ENCODE data around the gene RGP1.

RGP1 gene

DNA sequence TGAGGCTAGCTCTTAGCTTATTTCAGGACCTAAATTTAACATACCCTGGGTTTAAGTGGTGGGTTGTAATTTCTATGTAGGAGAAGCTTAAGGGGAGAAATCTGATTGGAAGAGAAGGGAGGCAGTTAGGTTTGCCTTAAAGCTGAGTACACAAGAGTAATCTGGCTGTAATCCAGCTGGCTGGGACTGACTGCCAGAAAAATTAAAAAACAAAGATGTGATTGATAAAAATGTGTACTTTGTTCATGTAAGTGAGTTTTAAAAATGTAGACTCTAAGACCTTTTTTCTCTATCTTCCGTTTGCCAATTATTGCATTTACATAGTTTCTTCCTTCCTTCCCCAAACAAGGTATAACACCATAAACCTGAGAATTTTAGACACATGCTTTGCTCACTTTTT is 22.4 kb downstream of the RGP1 start:
- Histone ChIP-seq H3K27ac (ENCODE audit: low read depth, low read length) (0 out of 2 replicates have a peak overlapping the region, but pooled peaks have one; percentile 6), H3K27me3 (ENCODE audit: insufficient read depth, low read length) (no peaks in the 10 kb centered on the region), H3K36me3 (ENCODE audit: insufficient read depth, low read length) (no peaks in the 10 kb centered on the region), H2AFZ (ENCODE audit: low read length, unreplicated experiment) (no peak overlapping the region), H3K4me1 (ENCODE audit: control insufficient read depth, insufficient read depth, low read length, unreplicated experiment) (peaks cover 20% of the 10 kb centered on the region), H3K79me2 (ENCODE audit: control insufficient read depth, insufficient read depth, low read length, unreplicated experiment) (no peaks in the 10 kb centered on the region), H3K4me3 (ENCODE audit: low read depth, low read length) (no peak overlapping the region)

DNA sequence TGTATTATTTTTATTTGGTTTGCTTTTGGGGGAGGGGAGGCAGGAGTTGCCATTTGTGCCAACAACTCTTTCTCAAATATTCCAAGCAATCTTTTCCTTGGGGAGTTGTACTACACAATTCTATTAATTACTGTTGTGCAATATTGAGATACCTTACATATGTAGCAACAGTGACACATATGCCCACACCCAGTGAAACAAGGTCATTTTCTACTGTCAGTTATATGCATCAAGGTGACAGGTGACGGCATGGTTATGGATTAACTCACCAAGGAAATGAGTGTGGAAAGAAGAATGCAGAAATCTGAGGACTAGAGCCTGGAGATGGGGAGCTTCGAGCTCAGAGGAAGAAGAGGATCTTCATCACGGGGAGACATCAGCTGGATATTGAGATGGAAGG is 22.9 kb downstream of the RGP1 start:
- Histone ChIP-seq H3K36me3 (ENCODE audit: insufficient read depth, low read length) (no peaks in the 10 kb centered on the region), H3K4me3 (ENCODE audit: low read depth, low read length) (no peak overlapping the region), H3K27me3 (ENCODE audit: insufficient read depth, low read length) (no peaks in the 10 kb centered on the region), H3K4me1 (ENCODE audit: control insufficient read depth, insufficient read depth, low read length, unreplicated experiment) (peaks cover 20% of the 10 kb centered on the region), H2AFZ (ENCODE audit: low read length, unreplicated experiment) (no peak overlapping the region), H3K79me2 (ENCODE audit: control insufficient read depth, insufficient read depth, low read length, unreplicated experiment) (no peaks in the 10 kb centered on the region), H3K27ac (ENCODE audit: low read depth, low read length) (no peak overlapping the region)

DNA sequence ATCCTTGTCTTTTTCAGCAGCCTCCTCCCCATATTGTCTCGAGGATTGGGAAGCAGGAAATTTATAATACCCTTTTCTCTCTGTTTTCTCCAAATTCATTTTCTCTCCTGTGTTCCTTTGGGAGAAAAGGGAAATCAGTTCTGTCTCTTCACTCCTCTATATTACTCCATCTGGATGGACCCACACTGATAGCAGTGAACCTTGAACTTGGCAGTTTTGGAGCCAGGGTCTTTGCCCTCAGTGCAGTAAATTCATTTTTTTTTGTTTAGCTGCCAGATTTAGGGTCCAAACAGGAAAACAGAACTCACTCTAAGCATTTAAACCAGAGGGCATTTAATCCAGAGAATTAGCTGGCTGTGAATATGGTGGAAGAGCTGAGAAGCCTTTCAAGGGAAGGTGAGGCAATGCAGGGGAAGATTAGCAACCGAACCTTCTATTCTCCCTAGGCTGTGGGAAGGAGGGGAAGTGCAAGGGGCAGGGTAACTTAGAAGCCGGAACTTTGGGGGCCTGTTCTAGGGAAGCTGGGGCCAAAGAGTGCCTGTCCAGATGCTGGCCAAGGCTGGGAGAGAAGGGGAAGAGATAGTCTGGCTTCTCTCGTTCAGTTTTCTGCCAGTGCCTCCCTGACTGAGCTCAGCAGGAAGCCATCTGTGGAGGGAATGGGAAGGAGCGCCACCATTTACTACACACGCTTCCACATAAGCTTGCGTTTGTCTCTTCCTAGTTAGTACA is 26.0 kb downstream of the RGP1 start:
- Histone ChIP-seq H2AFZ (ENCODE audit: low read length, unreplicated experiment) (peak overlapping the region; percentile 22), H3K36me3 (ENCODE audit: insufficient read depth, low read length) (no peaks in the 10 kb centered on the region), H3K27me3 (ENCODE audit: insufficient read depth, low read length) (peaks cover 19% of the 10 kb centered on the region), H3K4me3 (ENCODE audit: low read depth, low read length) (no peak overlapping the region), H3K27ac (ENCODE audit: low read depth, low read length) (no peak overlapping the region), H3K79me2 (ENCODE audit: control insufficient read depth, insufficient read depth, low read length, unreplicated experiment) (no peaks in the 10 kb centered on the region), H3K4me1 (ENCODE audit: control insufficient read depth, insufficient read depth, low read length, unreplicated experiment) (peaks cover 20% of the 10 kb centered on the region)

DNA sequence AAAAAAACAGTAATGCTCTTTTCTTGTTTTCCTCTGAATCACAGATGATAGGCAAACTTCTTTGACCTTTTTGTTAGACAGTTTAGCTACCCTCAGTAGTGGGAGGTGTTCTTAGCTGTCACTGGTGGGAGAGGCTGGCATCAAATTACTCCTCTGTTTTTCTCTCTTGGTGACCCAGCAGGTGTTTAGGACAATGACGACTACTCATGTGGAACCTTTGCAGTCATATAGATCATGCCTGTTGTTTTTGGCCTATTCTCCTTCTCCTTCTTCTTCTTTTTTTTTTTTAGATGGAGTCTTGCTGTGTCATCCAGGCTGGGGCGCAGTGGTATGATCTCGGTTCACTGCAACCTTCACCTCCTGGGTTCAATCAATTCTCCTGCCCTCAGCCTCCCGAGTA is 26.9 kb downstream of the RGP1 start:
- Histone ChIP-seq H2AFZ (ENCODE audit: low read length, unreplicated experiment) (no peak overlapping the region), H3K27me3 (ENCODE audit: insufficient read depth, low read length) (peaks cover 29% of the 10 kb centered on the region), H3K36me3 (ENCODE audit: insufficient read depth, low read length) (no peaks in the 10 kb centered on the region), H3K4me1 (ENCODE audit: control insufficient read depth, insufficient read depth, low read length, unreplicated experiment) (peaks cover 14% of the 10 kb centered on the region), H3K4me3 (ENCODE audit: low read depth, low read length) (no peak overlapping the region), H3K27ac (ENCODE audit: low read depth, low read length) (no peak overlapping the region), H3K79me2 (ENCODE audit: control insufficient read depth, insufficient read depth, low read length, unreplicated experiment) (no peaks in the 10 kb centered on the region)

DNA sequence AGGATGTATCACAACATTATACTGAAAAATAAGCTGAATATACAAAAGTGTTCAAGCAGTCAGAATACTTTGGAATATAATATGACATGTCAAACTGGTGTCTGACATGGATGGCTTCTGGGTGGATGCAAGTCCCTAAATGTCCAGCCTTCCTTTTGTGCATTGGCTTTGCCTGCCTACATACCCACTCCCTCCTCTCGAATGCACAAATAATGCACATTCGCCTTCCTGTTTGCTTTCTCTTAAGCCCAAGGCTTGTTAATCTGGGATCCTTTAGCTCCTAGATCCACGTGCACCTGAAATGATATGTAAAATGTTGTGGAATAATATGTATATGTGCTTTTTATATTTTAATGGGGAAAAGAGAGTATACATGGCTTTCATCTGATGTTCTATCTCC is 29.4 kb downstream of the RGP1 start:
- no peaks in the 10 kb centered on the region for H3K79me2 ChIP-seq (ENCODE audit: control insufficient read depth, insufficient read depth, low read length, unreplicated experiment)
- no peaks in the 10 kb centered on the region for H3K36me3 ChIP-seq (ENCODE audit: insufficient read depth, low read length)
- H2AFZ ChIP-seq (ENCODE audit: low read length, unreplicated experiment) = no peak overlapping the region
- peaks cover 29% of the 10 kb centered on the region for H3K27me3 ChIP-seq (ENCODE audit: insufficient read depth, low read length)
- H3K4me1 ChIP-seq (ENCODE audit: control insufficient read depth, insufficient read depth, low read length, unreplicated experiment) = no peaks in the 10 kb centered on the region
- no peak overlapping the region for H3K4me3 ChIP-seq (ENCODE audit: low read depth, low read length)
- no peak overlapping the region for H3K27ac ChIP-seq (ENCODE audit: low read depth, low read length)

DNA sequence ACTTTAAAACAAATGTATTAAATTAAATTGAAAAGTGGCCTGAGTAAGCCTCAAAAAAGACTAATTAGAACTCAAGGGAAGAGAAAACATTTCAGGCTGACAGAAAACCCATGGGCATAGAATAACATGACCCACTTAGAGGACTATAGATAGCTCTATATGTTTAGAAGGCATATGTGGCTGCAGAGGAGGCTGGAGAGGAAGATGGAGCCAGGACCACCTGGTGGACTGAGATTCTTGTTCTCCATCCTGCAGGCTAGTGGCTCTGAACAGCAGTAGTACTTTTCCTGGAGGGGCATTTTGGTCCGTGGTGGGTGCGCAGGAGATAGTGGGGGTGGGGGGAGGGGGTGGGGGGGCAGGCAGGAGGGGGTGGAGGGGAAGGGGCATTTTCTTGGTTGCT is 32.0 kb downstream of the RGP1 start:
- Histone ChIP-seq H3K4me3 (ENCODE audit: low read depth, low read length) (no peak overlapping the region), H3K36me3 (ENCODE audit: insufficient read depth, low read length) (no peaks in the 10 kb centered on the region), H3K27me3 (ENCODE audit: insufficient read depth, low read length) (peaks cover 29% of the 10 kb centered on the region), H3K27ac (ENCODE audit: low read depth, low read length) (no peak overlapping the region), H3K4me1 (ENCODE audit: control insufficient read depth, insufficient read depth, low read length, unreplicated experiment) (no peaks in the 10 kb centered on the region), H2AFZ (ENCODE audit: low read length, unreplicated experiment) (no peak overlapping the region), H3K79me2 (ENCODE audit: control insufficient read depth, insufficient read depth, low read length, unreplicated experiment) (no peaks in the 10 kb centered on the region)

DNA sequence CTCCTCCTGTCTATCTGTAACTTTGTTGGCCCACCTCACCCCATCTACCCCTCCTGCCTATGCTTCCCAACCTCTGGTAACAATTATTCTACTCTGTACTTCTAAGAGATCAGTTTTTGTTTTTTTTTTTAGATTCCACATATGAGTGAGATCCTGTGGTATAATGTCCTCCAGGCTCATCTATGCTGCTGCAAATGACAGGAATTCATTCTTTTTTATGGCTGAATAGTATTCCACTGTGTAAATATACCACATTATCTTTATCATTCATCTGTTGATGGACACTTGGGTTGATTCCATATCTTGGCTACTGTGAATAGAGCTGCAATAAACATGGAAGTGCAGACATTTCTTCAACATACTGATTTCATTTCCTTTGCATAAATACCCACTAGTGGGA is 34.3 kb downstream of the RGP1 start:
- Histone ChIP-seq H3K36me3 (ENCODE audit: insufficient read depth, low read length) (no peaks in the 10 kb centered on the region), H3K4me3 (ENCODE audit: low read depth, low read length) (no peak overlapping the region), H3K79me2 (ENCODE audit: control insufficient read depth, insufficient read depth, low read length, unreplicated experiment) (no peaks in the 10 kb centered on the region), H3K27me3 (ENCODE audit: insufficient read depth, low read length) (peaks cover 26% of the 10 kb centered on the region), H2AFZ (ENCODE audit: low read length, unreplicated experiment) (no peak overlapping the region), H3K4me1 (ENCODE audit: control insufficient read depth, insufficient read depth, low read length, unreplicated experiment) (no peaks in the 10 kb centered on the region), H3K27ac (ENCODE audit: low read depth, low read length) (no peak overlapping the region)

DNA sequence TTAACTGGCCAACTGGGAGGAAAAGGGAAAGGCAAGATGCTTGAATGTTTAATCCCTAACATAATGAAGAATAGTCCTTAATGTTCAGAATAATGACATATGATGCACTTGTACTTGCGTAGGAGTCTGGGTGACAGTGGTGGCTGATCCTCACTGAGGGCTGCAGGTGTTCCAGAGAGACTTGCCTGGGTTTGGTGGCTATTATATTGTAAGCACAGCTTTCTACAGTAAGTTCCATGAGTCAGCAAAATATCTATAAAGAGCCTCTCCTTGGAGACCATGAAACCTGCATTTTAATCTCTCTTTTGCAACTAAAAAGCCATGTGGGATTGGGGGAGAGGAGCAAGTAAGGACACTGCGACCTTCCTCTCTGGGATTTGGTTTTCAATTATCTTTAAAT is 40.5 kb downstream of the RGP1 start:
- peaks cover 27% of the 10 kb centered on the region for H3K79me2 ChIP-seq (ENCODE audit: control insufficient read depth, insufficient read depth, low read length, unreplicated experiment)
- H3K4me1 ChIP-seq (ENCODE audit: control insufficient read depth, insufficient read depth, low read length, unreplicated experiment) = peaks cover 29% of the 10 kb centered on the region
- H3K27me3 ChIP-seq (ENCODE audit: insufficient read depth, low read length) = no peaks in the 10 kb centered on the region
- H3K4me3 ChIP-seq (ENCODE audit: low read depth, low read length) = no peak overlapping the region
- H3K27ac ChIP-seq (ENCODE audit: low read depth, low read length) = no peak overlapping the region
- no peak overlapping the region for H2AFZ ChIP-seq (ENCODE audit: low read length, unreplicated experiment)
- H3K36me3 ChIP-seq (ENCODE audit: insufficient read depth, low read length) = no peaks in the 10 kb centered on the region

DNA sequence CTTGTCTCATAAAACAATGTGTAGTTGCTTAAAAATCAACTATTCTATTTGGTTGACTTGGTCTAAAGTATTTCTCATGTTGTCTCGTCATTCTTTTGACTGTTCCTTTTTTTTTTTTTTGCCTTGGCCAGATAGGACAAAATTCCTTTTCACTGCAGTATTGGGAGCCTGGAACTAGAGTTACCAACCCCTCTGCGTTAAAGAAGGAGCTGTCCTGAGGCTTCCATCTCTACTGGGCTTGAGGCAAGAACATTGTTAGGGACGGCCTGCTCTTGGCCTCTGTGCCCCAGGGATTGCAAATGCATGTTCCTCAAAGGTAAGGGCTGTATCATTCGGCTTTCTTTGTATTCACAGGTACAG is 40.9 kb downstream of the RGP1 start:
- Histone ChIP-seq H3K4me3 (ENCODE audit: low read depth, low read length) (no peak overlapping the region), H3K27me3 (ENCODE audit: insufficient read depth, low read length) (no peaks in the 10 kb centered on the region), H2AFZ (ENCODE audit: low read length, unreplicated experiment) (no peak overlapping the region), H3K79me2 (ENCODE audit: control insufficient read depth, insufficient read depth, low read length, unreplicated experiment) (peaks cover 30% of the 10 kb centered on the region), H3K4me1 (ENCODE audit: control insufficient read depth, insufficient read depth, low read length, unreplicated experiment) (peaks cover 33% of the 10 kb centered on the region), H3K27ac (ENCODE audit: low read depth, low read length) (no peak overlapping the region), H3K36me3 (ENCODE audit: insufficient read depth, low read length) (no peaks in the 10 kb centered on the region)

DNA sequence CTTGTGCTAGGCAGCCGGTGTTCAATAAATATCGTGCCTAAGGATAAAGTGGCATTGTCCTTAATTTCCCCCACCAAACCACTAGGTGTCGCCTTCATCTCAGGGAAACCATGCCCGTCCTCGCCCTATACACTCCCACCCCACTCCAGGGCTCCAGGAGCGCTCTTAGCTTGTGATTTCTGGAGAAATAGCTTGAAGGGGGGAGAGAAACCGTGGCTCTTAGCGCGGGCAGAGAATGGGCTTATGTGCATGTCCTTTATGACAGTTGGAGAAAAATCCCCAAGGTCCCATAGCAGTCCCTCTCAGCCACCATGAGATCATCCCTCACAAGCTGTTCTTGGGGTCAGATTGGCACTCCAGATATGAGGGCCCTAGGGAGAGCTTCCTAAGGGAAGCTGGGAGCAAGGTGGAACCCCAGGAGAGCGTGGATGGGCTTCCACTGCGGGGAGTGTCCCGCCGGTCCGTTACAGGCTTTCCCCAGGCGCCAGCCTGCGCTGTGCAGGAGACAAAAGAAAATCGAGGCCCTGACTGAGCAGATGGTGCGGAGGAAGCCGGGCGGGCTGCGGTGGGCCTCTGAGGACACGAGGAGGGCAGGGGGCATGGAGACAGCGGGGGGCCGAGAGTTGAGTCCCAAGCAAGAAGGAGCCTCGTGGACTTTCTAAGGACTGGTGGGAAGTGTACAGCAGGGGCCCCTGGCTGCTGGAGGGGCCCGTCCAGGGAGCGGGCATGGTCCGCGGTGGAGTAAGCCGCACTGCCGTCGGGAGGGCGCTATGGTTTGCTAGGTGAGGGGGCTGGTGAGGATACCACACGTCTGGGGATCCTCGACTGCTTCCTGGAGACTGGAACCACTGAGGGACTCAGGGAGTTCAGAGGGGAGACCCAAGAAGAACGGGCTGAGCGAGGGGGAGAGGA is 41.6 kb downstream of the RGP1 start:
- Histone ChIP-seq H3K4me3 (ENCODE audit: low read depth, low read length) (peak overlapping the region; percentile 49), H3K4me1 (ENCODE audit: control insufficient read depth, insufficient read depth, low read length, unreplicated experiment) (peaks cover 40% of the 10 kb centered on the region), H3K36me3 (ENCODE audit: insufficient read depth, low read length) (no peaks in the 10 kb centered on the region), H3K27ac (ENCODE audit: low read depth, low read length) (no peak overlapping the region), H2AFZ (ENCODE audit: low read length, unreplicated experiment) (peak overlapping the region; percentile 70), H3K27me3 (ENCODE audit: insufficient read depth, low read length) (no peaks in the 10 kb centered on the region), H3K79me2 (ENCODE audit: control insufficient read depth, insufficient read depth, low read length, unreplicated experiment) (peaks cover 30% of the 10 kb centered on the region)

Measured in ACC112 (cell line).